ENCODE results near the gene WFDC12. TPM values are rescaled to one million over a fixed set of nuclear protein-coding genes. Genes with fewer than 3 reads are reported as not detected.

Gene WFDC12
- total RNA-seq, 1 donor from 2014 or later = not detected

DNA sequence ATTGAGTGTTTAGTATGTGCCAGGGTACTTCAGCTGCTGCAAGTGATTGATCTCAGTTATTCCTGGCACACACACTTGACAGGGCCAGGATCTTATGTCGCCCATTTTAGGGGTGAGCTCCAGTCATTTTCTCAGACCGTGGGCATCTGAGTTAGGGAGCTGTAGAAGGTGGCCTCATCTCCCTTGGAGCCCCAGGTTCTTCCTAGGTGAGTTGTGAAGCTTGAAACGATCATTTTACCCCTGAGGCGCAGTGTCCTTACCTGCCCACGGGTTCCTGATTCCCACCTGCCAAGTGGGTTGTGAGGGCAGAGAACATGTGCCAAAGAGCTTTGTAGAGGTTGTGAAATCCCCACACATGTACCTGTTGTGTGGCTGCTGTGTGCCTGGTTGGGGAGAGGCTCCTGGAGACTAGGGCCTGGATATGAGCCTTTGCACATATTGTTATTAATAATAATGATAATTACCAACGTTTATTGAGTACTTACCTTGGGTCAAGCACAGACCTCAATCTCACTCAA is 22.9 kb downstream of the WFDC12 start:
- intact Hi-C loops (cut with micrococcal nuclease) = no loop called here
- H3K36me3 ChIP-seq = no peaks in the 10 kb centered on the region
- no peak overlapping the region for H3K27ac ChIP-seq (replicated peaks)
- DNase-seq = no peak
- no peak overlapping the region for H3K4me3 ChIP-seq
- no peaks in the 10 kb centered on the region for H3K9me3 ChIP-seq (replicated peaks)
- H3K4me1 ChIP-seq = peaks cover 14% of the 10 kb centered on the region
- H3K27me3 ChIP-seq (ENCODE audit: low read depth) = peaks cover 84% of the 10 kb centered on the region
- TF ChIP-seq, protein P1, sequence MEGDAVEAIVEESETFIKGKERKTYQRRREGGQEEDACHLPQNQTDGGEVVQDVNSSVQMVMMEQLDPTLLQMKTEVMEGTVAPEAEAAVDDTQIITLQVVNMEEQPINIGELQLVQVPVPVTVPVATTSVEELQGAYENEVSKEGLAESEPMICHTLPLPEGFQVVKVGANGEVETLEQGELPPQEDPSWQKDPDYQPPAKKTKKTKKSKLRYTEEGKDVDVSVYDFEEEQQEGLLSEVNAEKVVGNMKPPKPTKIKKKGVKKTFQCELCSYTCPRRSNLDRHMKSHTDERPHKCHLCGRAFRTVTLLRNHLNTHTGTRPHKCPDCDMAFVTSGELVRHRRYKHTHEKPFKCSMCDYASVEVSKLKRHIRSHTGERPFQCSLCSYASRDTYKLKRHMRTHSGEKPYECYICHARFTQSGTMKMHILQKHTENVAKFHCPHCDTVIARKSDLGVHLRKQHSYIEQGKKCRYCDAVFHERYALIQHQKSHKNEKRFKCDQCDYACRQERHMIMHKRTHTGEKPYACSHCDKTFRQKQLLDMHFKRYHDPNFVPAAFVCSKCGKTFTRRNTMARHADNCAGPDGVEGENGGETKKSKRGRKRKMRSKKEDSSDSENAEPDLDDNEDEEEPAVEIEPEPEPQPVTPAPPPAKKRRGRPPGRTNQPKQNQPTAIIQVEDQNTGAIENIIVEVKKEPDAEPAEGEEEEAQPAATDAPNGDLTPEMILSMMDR (IDR thresholded peaks at IDR 0.05; ENCODE audit: borderline replicate concordance) = no peak

DNA sequence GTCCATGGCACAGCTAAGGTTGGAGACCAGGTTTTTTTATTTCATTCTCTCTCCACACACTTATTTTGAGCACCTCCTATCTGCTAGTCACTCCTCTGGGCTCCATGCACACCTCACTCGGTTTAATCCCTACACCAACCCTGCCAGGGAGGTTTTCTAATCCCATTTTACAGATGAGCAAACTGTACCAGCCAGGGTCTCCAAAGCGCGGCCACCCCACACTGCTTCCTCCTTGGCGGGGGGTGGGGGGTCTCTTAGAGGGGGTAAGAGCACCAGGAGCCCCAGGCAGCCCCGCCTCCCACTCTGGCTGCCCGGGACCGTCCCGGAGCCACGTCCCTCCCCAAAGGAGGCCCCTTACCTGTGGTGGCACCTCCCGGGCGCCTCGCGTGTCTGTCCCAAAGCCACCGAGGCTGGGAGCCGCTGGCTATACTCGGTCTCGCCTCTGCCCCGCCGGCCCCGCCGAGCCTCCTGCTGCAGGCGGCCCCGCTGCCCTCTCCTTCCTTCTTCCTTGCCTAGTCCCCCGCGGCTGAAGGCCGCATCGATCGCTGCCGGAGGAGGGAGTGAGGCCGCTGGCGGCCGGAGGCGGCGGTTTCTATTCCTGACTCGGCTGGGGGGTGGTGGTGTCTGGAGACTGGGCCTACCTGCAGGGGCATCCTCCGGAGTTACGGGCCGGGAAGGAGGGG is 23.6 kb downstream of the WFDC12 start, which contains the start of gene KCNS1:
TSS of gene KCNS1 (minus strand) at position 565 of the 683 bp plus-strand sequence. CDS start 1,891 bp downstream, outside the sequence.
- intact Hi-C loops (cut with micrococcal nuclease) = no loop called here
- DNase-seq = no peak
- Histone ChIP-seq H3K4me3 (peak within 1 kb of the TSS; percentile 29), H3K9me3 (replicated peaks) (no peaks in the 10 kb centered on the region), H3K27me3 (ENCODE audit: low read depth) (peaks cover 86% of the 10 kb centered on the region), H3K4me1 (peaks cover 14% of the 10 kb centered on the region), H3K36me3 (no peaks in the 10 kb centered on the region), H3K27ac (replicated peaks) (no peak within 1 kb of the TSS)
- TF ChIP-seq, protein P1 (IDR thresholded peaks at IDR 0.05; ENCODE audit: borderline replicate concordance) = no peak

DNA sequence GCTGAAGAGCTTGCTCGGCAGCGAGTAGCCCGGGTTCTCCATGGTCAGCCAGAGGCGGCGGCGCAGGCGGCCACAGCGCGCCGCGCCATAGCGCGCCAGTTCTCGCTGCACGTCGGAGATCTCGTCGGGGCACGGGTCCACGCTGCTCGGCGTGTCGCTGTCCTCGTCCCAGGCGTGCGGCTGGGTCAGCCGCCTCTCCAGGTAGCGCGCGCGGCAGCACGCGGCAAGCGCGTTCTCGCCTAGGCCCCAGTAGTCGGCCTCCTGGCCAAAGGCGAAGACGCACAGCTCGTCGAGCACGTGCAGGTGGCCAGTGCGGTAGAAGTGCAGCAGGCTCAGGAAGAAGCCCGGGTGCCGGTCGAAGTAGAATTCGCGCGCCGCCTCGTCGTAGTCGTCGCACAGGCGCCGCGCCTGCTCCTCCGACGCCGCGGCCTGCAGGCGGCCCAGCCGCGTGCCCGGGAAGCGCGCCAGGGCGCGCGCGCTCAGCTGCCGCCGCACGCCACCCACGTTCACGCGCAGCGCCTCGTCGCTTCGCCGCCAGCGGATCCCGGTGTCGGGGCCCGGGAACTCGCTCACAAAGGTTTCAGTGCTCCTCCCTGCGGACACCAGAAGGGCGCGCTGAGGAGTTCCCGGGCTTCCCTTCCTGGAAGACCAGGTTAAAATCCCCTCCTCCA is 26.0 kb downstream of the WFDC12 start:
- TF ChIP-seq, protein P1 (IDR thresholded peaks at IDR 0.05; ENCODE audit: borderline replicate concordance) = no peak

DNA sequence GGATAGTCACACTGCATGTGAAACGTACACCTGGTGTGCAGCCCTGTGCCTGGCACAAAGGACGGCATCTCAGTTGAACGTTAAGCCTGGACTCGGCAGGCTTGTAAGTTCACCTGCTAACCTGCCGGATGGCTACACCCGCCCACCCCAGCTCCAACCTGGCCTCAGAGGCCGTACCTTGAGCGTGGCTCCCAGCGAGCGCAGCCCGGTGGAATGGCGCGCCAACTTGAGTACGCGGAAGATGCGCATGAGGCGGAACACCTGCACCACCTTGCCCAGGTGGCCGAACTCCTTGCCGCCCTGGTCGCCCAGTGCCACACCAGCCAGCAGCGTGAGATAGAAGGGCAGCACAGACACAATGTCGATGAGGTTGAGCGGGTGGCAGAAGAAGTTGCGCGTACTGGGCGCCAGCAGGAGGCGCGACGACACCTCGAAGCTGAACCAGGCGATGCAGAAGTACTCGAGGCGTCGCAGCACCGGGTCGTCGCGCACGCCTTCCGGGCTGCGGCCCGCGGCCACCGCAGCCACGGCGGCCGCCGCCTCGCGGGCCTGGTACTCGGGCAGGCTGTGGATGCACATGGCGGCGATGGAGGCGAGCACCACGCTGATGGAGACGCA is 26.7 kb downstream of the WFDC12 start:
- Histone ChIP-seq H3K27ac (replicated peaks) (no peak overlapping the region), H3K9me3 (replicated peaks) (no peaks in the 10 kb centered on the region), H3K36me3 (no peaks in the 10 kb centered on the region), H3K4me3 (peak overlapping the region; percentile 53), H3K4me1 (peaks cover 17% of the 10 kb centered on the region), H3K27me3 (ENCODE audit: low read depth) (peaks cover 65% of the 10 kb centered on the region)
- DNase-seq = no peak
- intact Hi-C loops (cut with micrococcal nuclease) = no loop called here
- TF ChIP-seq, protein P1 (IDR thresholded peaks at IDR 0.05; ENCODE audit: borderline replicate concordance) = peak; percentile 33

More for the DNA sequence above, 26.0 kb downstream of the WFDC12 start:
- DNase-seq = no peak
- H3K9me3 ChIP-seq (replicated peaks) = no peaks in the 10 kb centered on the region
- H3K4me1 ChIP-seq = peaks cover 17% of the 10 kb centered on the region
- H3K36me3 ChIP-seq = no peaks in the 10 kb centered on the region
- intact Hi-C loops (cut with micrococcal nuclease) = no loop called here
- H3K4me3 ChIP-seq = peak overlapping the region; percentile 53
- H3K27ac ChIP-seq (replicated peaks) = no peak overlapping the region
- peaks cover 71% of the 10 kb centered on the region for H3K27me3 ChIP-seq (ENCODE audit: low read depth)

DNA sequence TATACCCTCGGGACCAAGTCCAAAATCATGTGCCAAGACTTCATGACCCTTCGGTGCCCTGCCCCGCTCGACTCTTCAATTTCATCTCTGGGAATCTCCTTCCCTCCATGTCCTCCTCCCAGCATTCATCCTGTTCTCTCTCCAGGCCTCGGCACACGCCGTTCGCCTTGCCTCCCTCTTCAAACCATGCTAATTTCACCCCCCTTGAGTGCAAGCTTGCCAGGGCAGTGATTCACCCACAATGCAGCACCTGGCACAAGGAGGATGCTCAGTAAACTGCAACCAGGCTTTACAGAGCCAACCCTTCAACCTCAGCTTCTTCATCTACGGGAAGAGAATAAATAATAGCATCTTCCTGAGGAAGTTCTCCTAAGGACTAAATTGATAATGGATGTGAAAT is 27.5 kb downstream of the WFDC12 start:
- Histone ChIP-seq H3K36me3 (no peaks in the 10 kb centered on the region), H3K4me1 (peaks cover 17% of the 10 kb centered on the region)

More for the DNA sequence above, 27.5 kb downstream of the WFDC12 start:
- intact Hi-C loops (cut with micrococcal nuclease) = no loop called here
- DNase-seq = no peak
- Histone ChIP-seq H3K27me3 (ENCODE audit: low read depth) (peaks cover 60% of the 10 kb centered on the region), H3K27ac (replicated peaks) (no peak overlapping the region), H3K9me3 (replicated peaks) (no peaks in the 10 kb centered on the region), H3K4me3 (no peak overlapping the region)
- TF ChIP-seq, protein P1 (IDR thresholded peaks at IDR 0.05; ENCODE audit: borderline replicate concordance) = no peak

All from left ventricle myocardium inferior (tissue), 1 donor.